DMS 273 treated with DMSO at 0.1 percent for 48 hours (cell line): ENCODE measurements around the gene CTTNBP2NL.

Source experiments
- DNase-seq: peaks from one replicate; lab custom pipeline; 2025; lab: John Stamatoyannopoulos, UW

Gene CTTNBP2NL

GRCh38 chr1:112395821-112396652 lies at the start of gene CTTNBP2NL:
CTTNBP2NL (plus strand) TSS chr1:112396214; CDS start chr1:112416166, 19,952 bp downstream.
- peak; percentile 88 for DNase-seq

DNA sequence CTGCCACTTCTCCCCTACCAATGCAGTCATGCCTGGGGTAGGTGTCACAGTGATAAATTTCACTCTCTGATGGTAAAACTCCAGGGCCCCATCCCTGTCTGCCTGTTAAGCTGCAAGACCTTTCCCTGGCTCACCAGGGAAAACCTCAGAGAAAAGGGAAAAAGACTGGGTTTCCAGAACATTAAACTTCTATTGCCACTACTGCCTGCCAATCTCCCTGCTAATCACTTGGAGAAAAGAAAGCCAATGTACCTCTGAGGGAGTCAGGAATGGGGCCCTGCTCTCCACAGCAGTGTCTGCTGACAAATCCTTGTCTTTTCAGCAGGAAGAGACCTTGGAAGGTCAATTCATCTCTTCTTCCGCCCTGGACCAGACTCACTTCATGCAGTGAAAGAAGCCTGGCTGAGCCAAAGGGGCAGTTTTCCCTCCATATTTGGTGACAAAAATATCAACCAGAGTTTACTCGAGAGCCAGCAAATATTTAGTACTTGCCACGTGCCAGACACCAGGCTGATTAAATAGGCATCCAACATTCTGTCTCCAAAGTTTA lies 49.1 kb upstream of the CTTNBP2NL start:
- DNase-seq: no peak

DNA sequence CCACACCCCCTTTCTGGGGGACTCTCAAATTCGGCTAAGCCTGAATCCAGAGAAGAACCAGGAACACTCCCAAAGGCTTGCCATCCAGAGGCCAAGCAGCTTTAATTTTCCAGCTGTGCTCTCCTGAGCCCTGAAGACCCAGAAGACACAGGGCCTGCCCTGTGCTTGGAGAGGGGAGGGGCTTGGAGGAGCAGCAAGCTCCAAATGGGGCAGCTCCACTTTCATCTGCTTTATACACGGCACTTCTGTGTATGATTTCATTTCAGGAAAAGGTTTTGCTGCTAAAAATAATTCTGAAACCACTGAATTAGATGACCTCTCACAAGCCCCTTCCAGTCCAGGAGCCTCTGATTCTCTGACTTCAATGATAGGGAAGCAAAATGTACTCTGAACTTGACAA lies 39.2 kb upstream of the CTTNBP2NL start:
- no peak for DNase-seq

DNA sequence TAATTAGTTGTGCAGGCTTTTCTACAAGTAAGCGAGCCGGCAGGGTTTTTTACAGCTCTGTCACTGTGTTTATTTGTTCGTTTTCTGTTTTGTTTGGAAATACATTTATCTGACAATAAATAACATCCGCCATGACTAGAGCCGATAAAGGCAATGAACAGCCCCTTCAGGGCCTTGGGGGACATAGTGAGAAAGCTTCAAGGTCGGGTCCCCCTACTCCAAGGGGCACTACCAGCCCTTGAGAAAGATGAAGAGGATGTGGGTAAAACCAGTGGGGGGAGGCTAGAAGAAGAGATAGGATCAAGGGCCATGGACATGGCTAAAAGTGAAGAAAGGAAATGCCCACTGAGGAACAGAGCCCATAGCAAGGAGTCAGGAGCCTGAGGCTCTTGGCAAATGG lies 38.5 kb upstream of the CTTNBP2NL start:
- DNase-seq: no peak

DNA sequence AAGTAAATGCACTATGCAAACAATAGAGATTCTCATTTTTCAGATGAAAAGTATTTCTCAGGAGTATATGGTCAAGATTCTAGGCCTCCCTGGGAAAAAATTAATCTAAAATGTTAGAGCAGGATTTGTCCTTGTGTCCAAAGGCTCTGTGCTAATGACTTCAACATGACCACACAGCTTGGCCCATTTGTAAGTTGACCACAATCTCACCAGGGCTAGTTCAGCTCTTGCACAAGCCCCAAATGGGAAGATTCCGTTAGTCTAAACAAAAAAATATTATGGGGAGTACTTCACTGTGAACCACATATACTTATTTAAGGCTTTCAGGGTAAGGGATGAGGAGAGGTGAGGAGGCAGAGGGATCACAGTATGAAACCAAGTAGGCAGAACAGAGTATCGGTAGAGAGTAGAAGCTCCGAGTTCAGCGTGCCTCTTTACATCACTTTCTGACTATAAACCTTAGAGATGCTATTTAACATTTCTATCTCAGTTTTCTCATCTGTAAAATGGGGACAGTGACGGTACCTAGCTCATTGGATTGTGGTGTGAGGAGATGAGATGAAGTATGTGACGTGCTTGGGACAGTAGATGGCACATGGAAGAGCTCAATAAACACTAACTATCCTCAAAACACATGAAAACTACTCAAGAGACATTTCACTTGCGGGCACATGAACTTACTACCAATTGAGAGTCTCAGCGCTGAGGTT lies 37.8 kb upstream of the CTTNBP2NL start:
- DNase-seq: no peak

GRCh38 chr1:112358798-112359408 lies 37.1 kb upstream of the CTTNBP2NL start:
- peak; percentile 8 for DNase-seq

- no peak for DNase-seq
These were observed 35.9 kb upstream of the CTTNBP2NL start for GRCh38 chr1:112359961-112360767.

DNA sequence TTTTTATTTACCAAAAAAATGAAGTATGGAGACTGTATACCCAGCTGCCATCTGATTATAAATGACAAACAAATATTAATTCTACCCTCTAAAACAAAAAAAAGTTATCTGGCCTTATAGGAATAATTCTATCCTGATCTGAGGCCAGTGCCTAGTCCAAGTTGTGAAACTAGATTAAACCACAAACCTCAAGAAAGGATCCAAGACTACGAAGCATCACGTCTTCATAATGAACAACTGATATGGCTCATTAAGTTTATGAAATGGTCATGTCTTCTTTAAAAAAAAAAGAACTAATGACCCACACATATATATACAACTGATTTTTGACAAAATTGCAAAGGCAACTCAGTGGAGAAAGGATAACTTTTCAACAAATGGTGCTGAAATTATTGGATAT lies 32.4 kb upstream of the CTTNBP2NL start:
- no peak for DNase-seq

GRCh38 chr1:112368198-112368597 lies 27.8 kb upstream of the CTTNBP2NL start:
- no peak for DNase-seq

- DNase-seq: peak; percentile 35
These were observed 26.4 kb upstream of the CTTNBP2NL start for GRCh38 chr1:112369392-112370285.

DNA sequence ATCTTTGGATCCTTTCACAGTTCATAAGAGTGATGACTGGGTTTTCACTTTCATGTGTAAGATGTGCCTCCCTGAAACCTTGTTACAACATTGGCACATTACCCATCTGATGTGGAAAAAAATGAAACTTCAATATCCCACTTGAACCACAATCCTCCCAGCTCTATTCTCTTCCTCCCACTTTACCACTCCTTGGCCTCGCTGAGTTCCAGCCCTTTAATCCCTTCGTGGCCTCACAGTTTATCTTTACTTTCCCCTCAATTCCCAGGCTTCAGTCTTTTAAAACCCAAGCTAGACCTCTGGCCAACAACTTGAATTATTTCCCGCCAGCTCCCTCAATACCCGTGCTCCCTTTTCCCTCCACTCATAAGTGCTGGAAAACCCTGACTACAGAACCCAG lies 25.0 kb upstream of the CTTNBP2NL start:
- DNase-seq: no peak

- no peak for DNase-seq
These were observed 24.2 kb upstream of the CTTNBP2NL start for GRCh38 chr1:112371775-112372174.

DNA sequence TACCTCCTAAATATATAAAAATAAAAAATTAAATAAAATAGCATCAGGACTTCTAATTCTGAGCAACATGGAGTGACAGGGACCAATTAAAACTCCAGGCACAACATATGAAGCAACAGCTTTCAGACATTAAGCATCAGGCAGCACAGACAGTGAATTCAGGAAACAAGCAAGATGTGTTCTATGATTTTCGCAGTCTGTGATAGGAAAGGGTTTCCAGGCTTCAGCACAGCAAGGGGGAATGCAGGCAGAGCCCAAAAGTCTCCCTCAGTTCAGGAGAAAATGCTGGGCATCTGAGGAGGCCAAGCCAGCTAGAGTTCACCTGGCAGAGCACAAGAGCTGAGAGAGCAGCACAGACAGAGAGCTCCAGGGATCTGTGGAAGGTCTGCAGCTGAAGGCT lies 22.2 kb upstream of the CTTNBP2NL start:
- DNase-seq: no peak

- DNase-seq: no peak
These were observed 20.3 kb upstream of the CTTNBP2NL start for GRCh38 chr1:112375701-112376100.

DNA sequence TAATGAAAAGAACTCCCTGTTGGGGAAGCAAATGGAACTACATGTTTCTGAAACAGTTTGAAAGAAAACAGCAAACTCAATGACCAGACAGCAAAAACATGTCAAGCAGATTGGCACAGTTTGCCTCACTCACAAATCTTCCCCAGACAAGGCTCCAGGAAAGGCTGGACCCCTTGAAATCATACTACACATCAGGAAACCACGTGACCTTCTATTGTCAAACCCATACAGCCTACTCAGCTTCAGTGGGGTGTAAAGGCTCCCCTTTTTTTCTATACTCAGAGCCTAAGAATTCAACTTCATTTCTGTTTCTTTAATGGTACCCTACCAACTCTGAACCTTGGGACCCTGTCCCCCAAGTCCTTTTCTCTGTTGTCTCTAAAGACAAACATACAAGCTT lies 15.7 kb upstream of the CTTNBP2NL start:
- DNase-seq: no peak

- no peak for DNase-seq
These were observed 14.5 kb upstream of the CTTNBP2NL start for GRCh38 chr1:112381324-112382076.

- DNase-seq: no peak
These were observed 12.1 kb upstream of the CTTNBP2NL start for GRCh38 chr1:112383759-112384370.

DNA sequence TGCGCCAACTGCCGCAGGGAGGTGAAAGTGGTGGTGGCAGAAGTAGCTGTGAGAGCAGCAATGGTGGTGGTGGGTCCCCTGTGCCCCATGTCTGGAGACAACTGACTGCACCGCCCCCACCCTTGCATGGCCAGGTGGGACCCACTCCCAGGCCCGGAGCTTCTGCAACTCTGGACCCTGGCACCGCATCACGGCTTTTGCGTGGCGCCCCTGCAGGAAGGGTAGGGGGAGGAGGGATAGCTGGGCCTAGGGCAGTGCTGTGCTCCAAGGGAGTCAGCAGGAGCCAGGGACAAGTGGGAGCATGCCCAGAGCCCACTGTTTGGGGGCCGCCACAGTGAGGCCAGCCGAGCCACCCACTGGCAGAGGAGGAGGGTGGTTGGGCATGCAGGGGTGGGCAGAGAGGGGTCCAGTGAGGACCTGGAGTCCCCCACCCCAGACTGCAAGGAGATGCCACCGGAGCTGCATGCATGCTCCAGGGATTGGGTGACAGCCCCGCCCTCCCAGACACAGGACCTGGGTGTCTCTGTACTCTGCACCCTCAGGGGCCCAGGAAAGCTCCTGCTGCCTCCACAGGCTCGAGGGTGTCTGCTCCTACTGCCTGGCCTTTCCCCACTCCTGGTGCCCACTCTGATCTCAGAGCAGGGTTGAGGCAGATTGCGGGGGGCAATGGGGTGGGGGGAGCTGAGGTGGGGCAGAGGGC lies 9.8 kb upstream of the CTTNBP2NL start:
- DNase-seq: no peak
